ENCODE data around the gene USE1. TPM values are rescaled to one million over a fixed set of nuclear protein-coding genes. Genes with fewer than 3 reads are reported as not detected.

Gene USE1
- total RNA-seq (10 to 100 TPM; 22.0 to 33.5 TPM), polyA plus RNA-seq (10 to 100 TPM; 36.2 to 60.1 TPM)
- long read RNA-seq, donor 1, partial matches to known transcripts, result 0 of 14 reads
- long read RNA-seq, donor 1, other reads (novel, unspliced or antisense), result 13 of 14 reads
- long read RNA-seq, donor 2, result 0 reads
- long read RNA-seq, donor 3, partial matches to known transcripts, result 0 of 10 reads
- long read RNA-seq, donor 3, other reads (novel, unspliced or antisense), result 8 of 10 reads
- long read RNA-seq, donor 4, partial matches to known transcripts, result 0 of 7 reads
- long read RNA-seq, donor 4, other reads (novel, unspliced or antisense), result 7 of 7 reads
- long read RNA-seq, donor 5, partial matches to known transcripts, result 0 of 18 reads
- long read RNA-seq, donor 5, other reads (novel, unspliced or antisense), result 16 of 18 reads

- peak within 1 kb of the TSS; percentile 89 to 96 for H3K27ac ChIP-seq (ENCODE audit: low read depth in 1 of 2, low read length in 1 of 2)
- no peaks in the 10 kb centered on the region for H3K9me3 ChIP-seq (ENCODE audit: control insufficient read depth in 4 of 4, insufficient read depth in 3 of 4, low read length in 3 of 4)
- ATAC-seq (ENCODE audit: insufficient read depth, low FRiP score), result peak; percentile 95
- H3K4me1 ChIP-seq (ENCODE audit: control insufficient read depth in 5 of 5, insufficient read depth in 5 of 5, low read length in 5 of 5), result peaks cover 0 to 13% (median 8%) of the 10 kb centered on the region in 5 donors
- peak within 1 kb of the TSS; percentile 46 to 61 for H3K9ac ChIP-seq (ENCODE audit: insufficient read depth in 1 of 2, low read length in 2 of 2)
- no peak for TF ChIP-seq CTCF (IDR thresholded peaks at IDR 0.05; ENCODE audit: control extremely low read depth, extremely low read depth)
- WGBS, 2 donors, result 3% methylated on average over 43 to 56 of the region's 56 CpGs
- H3K36me3 ChIP-seq (ENCODE audit: control insufficient read depth in 4 of 4, insufficient read depth in 4 of 4, low read length in 4 of 4), result peaks cover 17 to 43% (median 20%) of the 10 kb centered on the region in 4 donors
- peak; percentile 93 to 97 (median 95) for DNase-seq
- peak within 1 kb of the TSS; percentile 70 for H3K4me3 ChIP-seq
- H3K27me3 ChIP-seq (ENCODE audit: control insufficient read depth in 3 of 3, insufficient read depth in 3 of 3, low read length in 2 of 3), result no peaks in the 10 kb centered on the region
These were observed at the start of gene USE1 for GRCh38 chr19:17215127-17215971. Gene USE1, plus strand, starts transcription at chr19:17215357. Its CDS starts 49 bp downstream, at chr19:17215406.

GRCh38 chr19:17165715-17166114, 49.4 kb upstream of the USE1 start:
- DNase-seq, result no peak
- 87 to 94% methylated on average over 5 of the region's 5 CpGs for WGBS, 2 donors

GRCh38 chr19:17170538-17171297, 44.4 kb upstream of the USE1 start:
- DNase-seq (no peak), ATAC-seq (ENCODE audit: insufficient read depth, low FRiP score) (no peak)
- Histone ChIP-seq H3K27ac (ENCODE audit: low read depth in 1 of 2, low read length in 1 of 2) (no peak overlapping the region), H3K4me3 (no peak overlapping the region), H3K4me1 (ENCODE audit: control insufficient read depth in 5 of 5, insufficient read depth in 5 of 5, low read length in 5 of 5) (no peaks in the 10 kb centered on the region), H3K9ac (ENCODE audit: insufficient read depth in 1 of 2, low read length in 2 of 2) (no peak overlapping the region), H3K36me3 (ENCODE audit: control insufficient read depth in 4 of 4, insufficient read depth in 4 of 4, low read length in 4 of 4) (peaks cover 22 to 68% (median 42%) of the 10 kb centered on the region in 4 donors), H3K27me3 (ENCODE audit: control insufficient read depth in 3 of 3, insufficient read depth in 3 of 3, low read length in 2 of 3) (no peaks in the 10 kb centered on the region), H3K9me3 (ENCODE audit: control insufficient read depth in 4 of 4, insufficient read depth in 3 of 4, low read length in 3 of 4) (no peaks in the 10 kb centered on the region)
- 83 to 88% methylated on average over 13 of the region's 13 CpGs for WGBS, 2 donors
- no peak for TF ChIP-seq CTCF (IDR thresholded peaks at IDR 0.05; ENCODE audit: control extremely low read depth, extremely low read depth)

More at GRCh38 chr19:17165715-17166114, 49.4 kb upstream of the USE1 start:
- Histone ChIP-seq H3K27me3 (ENCODE audit: control insufficient read depth in 3 of 3, insufficient read depth in 3 of 3, low read length in 2 of 3) (no peaks in the 10 kb centered on the region), H3K4me3 (no peak overlapping the region), H3K27ac (ENCODE audit: low read depth in 1 of 2, low read length in 1 of 2) (no peak overlapping the region), H3K4me1 (ENCODE audit: control insufficient read depth in 5 of 5, insufficient read depth in 5 of 5, low read length in 5 of 5) (no peaks in the 10 kb centered on the region), H3K9me3 (ENCODE audit: control insufficient read depth in 4 of 4, insufficient read depth in 3 of 4, low read length in 3 of 4) (peaks cover 0 to 3% (median under 1%) of the 10 kb centered on the region in 4 donors), H3K9ac (ENCODE audit: insufficient read depth in 1 of 2, low read length in 2 of 2) (no peak overlapping the region), H3K36me3 (ENCODE audit: control insufficient read depth in 4 of 4, insufficient read depth in 4 of 4, low read length in 4 of 4) (peaks cover 43 to 55% (median 51%) of the 10 kb centered on the region in 4 donors)
- no peak for TF ChIP-seq CTCF (IDR thresholded peaks at IDR 0.05; ENCODE audit: control extremely low read depth, extremely low read depth)
- no peak for ATAC-seq (ENCODE audit: insufficient read depth, low FRiP score)
